Activated CD4-positive, alpha-beta T cell treated with anti-CD3 and anti-CD28 coated beads, Interleukin-2, Interleukin-6, amounts not matched to agents 100 ng/mL and 50 ng/mL, durations not matched to agents 16 hours and 8 hours (primary cell): ENCODE measurements around the gene CCNB1IP1.
"Not testable (repeated sequence)": the region's sequence is repeated elsewhere in the genome, so short reads cannot be mapped to it uniquely, and the experiment has no call there.

Experiments
- DNase-seq: peaks from one replicate; pipeline ENCODE4 v3.0.0-alpha.2; 2020

Gene CCNB1IP1

GRCh38 chr14:20332788-20333493 lies at the start of gene CCNB1IP1:
CCNB1IP1 (minus strand) TSS chr14:20333279; CDS start chr14:20316523, 16,756 bp downstream.
- peak; percentile 89 for DNase-seq

- DNase-seq, result no peak
Measured at GRCh38 chr14:20382526-20382925, 49.4 kb upstream of the CCNB1IP1 start.

- no peak for DNase-seq
Measured at GRCh38 chr14:20381341-20381740, 48.3 kb upstream of the CCNB1IP1 start.

GRCh38 chr14:20380681-20381080 lies 47.6 kb upstream of the CCNB1IP1 start:
- no peak for DNase-seq

GRCh38 chr14:20379743-20380142 lies 46.7 kb upstream of the CCNB1IP1 start:
- no peak for DNase-seq

- no peak for DNase-seq
Measured at GRCh38 chr14:20377171-20377570, 44.1 kb upstream of the CCNB1IP1 start.

- no peak for DNase-seq
Measured at GRCh38 chr14:20376071-20376588, 43.1 kb upstream of the CCNB1IP1 start.

- DNase-seq, result no peak
Measured at GRCh38 chr14:20375471-20375870, 42.4 kb upstream of the CCNB1IP1 start.

- no peak for DNase-seq
Measured at GRCh38 chr14:20372796-20373195, 39.7 kb upstream of the CCNB1IP1 start.

GRCh38 chr14:20365928-20366327 lies 32.8 kb upstream of the CCNB1IP1 start:
- no peak for DNase-seq

- DNase-seq, result not testable (repeated sequence)
Measured at GRCh38 chr14:20358474-20358873, 25.4 kb upstream of the CCNB1IP1 start.

- no peak for DNase-seq
Measured at GRCh38 chr14:20356422-20356821, 23.3 kb upstream of the CCNB1IP1 start.

GRCh38 chr14:20350860-20351259 lies 17.8 kb upstream of the CCNB1IP1 start:
- no peak for DNase-seq

- DNase-seq, result no peak
Measured at GRCh38 chr14:20350282-20350681, 17.2 kb upstream of the CCNB1IP1 start.

GRCh38 chr14:20347747-20348146 lies 14.7 kb upstream of the CCNB1IP1 start:
- no peak for DNase-seq

GRCh38 chr14:20346713-20347112 lies 13.6 kb upstream of the CCNB1IP1 start:
- DNase-seq, result no peak

- no peak for DNase-seq
Measured at GRCh38 chr14:20345366-20345765, 12.3 kb upstream of the CCNB1IP1 start.

- no peak for DNase-seq
Measured at GRCh38 chr14:20343862-20344220, 10.8 kb upstream of the CCNB1IP1 start.

- peak; percentile 99 for DNase-seq
Measured at GRCh38 chr14:20343092-20343861, 10.2 kb upstream of the CCNB1IP1 start, which contains the start of gene PARP2. PARP2 (plus strand) TSS chr14:20343635; CDS start chr14:20343642, 7 bp downstream.

- no peak for DNase-seq
Measured at GRCh38 chr14:20341646-20342045, 8.6 kb upstream of the CCNB1IP1 start.

- DNase-seq, result not testable (repeated sequence)
Measured at GRCh38 chr14:20341032-20341431, 8.0 kb upstream of the CCNB1IP1 start.

GRCh38 chr14:20334017-20334416 lies 938 bp upstream of the CCNB1IP1 start:
- DNase-seq, result no peak

- no peak for DNase-seq
Measured at GRCh38 chr14:20333494-20333841, 389 bp upstream of the CCNB1IP1 start.

- DNase-seq, result no peak
Measured at GRCh38 chr14:20332431-20332787, 670 bp downstream of the CCNB1IP1 start.
